ENCODE results near the gene BARHL1. TPM values are rescaled to one million over a fixed set of nuclear protein-coding genes. Genes with fewer than 3 reads are reported as not detected.

BARHL1 gene
- polyA plus RNA-seq, 1 donor from 2014 or later = not detected

GRCh38 chr9:132631280-132631679 is 48.9 kb downstream of the BARHL1 start:
- Histone ChIP-seq H3F3A (ENCODE audit: insufficient read depth, low read length, poor library complexity, severe bottlenecking) (no peaks in the 10 kb centered on the region), H3K4me3 (ENCODE audit: low read length) (peak overlapping the region; percentile 38), H3K27ac (ENCODE audit: low read length) (peak overlapping the region; percentile 50), H3K4me2 (ENCODE audit: low read length) (peak overlapping the region; percentile 6), H3K9me2 (ENCODE audit: insufficient read depth, low read length) (no peaks in the 10 kb centered on the region), H2AFZ (ENCODE audit: low read depth, low read length) (peak overlapping the region; percentile 19), H3K9me3 (ENCODE audit: low read length) (no peaks in the 10 kb centered on the region), H3K79me2 (replicated peaks; ENCODE audit: insufficient read depth, low read length) (no peaks in the 10 kb centered on the region), H3K27me3 (ENCODE audit: insufficient read depth, low read depth, low read length) (no peaks in the 10 kb centered on the region), H4K20me1 (ENCODE audit: insufficient read depth) (no peaks in the 10 kb centered on the region), H3K36me3 (ENCODE audit: insufficient read depth, low read length) (no peaks in the 10 kb centered on the region), H3K9ac (ENCODE audit: low read length) (peak overlapping the region; percentile 35)
- TF ChIP-seq EZH2 (IDR thresholded peaks at IDR 0.05; ENCODE audit: borderline replicate concordance, insufficient read depth, low read length, poor library complexity, severe bottlenecking) (no peak), POLR2AphosphoS5 (IDR thresholded peaks at IDR 0.05) (no peak), CTCF (IDR thresholded peaks at IDR 0.05; ENCODE audit: poor library complexity, severe bottlenecking) (no peak), MXI1 (conservative IDR thresholded peaks at IDR 0.05; ENCODE audit: poor library complexity, severe bottlenecking) (no peak), EP300 (conservative IDR thresholded peaks at IDR 0.05; ENCODE audit: poor library complexity, severe bottlenecking) (no peak), SMC3 (conservative IDR thresholded peaks at IDR 0.05; ENCODE audit: poor library complexity) (no peak), TAF1 (IDR thresholded peaks at IDR 0.05; ENCODE audit: low read depth) (no peak), RAD21 (conservative IDR thresholded peaks at IDR 0.05) (no peak)
- TF ChIP-seq, protein P1, sequence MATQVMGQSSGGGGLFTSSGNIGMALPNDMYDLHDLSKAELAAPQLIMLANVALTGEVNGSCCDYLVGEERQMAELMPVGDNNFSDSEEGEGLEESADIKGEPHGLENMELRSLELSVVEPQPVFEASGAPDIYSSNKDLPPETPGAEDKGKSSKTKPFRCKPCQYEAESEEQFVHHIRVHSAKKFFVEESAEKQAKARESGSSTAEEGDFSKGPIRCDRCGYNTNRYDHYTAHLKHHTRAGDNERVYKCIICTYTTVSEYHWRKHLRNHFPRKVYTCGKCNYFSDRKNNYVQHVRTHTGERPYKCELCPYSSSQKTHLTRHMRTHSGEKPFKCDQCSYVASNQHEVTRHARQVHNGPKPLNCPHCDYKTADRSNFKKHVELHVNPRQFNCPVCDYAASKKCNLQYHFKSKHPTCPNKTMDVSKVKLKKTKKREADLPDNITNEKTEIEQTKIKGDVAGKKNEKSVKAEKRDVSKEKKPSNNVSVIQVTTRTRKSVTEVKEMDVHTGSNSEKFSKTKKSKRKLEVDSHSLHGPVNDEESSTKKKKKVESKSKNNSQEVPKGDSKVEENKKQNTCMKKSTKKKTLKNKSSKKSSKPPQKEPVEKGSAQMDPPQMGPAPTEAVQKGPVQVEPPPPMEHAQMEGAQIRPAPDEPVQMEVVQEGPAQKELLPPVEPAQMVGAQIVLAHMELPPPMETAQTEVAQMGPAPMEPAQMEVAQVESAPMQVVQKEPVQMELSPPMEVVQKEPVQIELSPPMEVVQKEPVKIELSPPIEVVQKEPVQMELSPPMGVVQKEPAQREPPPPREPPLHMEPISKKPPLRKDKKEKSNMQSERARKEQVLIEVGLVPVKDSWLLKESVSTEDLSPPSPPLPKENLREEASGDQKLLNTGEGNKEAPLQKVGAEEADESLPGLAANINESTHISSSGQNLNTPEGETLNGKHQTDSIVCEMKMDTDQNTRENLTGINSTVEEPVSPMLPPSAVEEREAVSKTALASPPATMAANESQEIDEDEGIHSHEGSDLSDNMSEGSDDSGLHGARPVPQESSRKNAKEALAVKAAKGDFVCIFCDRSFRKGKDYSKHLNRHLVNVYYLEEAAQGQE (IDR thresholded peaks at IDR 0.05; ENCODE audit: borderline replicate concordance) = no peak

- peak overlapping the region; percentile 19 for H2AFZ ChIP-seq (ENCODE audit: low read depth, low read length)
- H3K9me2 ChIP-seq (ENCODE audit: insufficient read depth, low read length) = no peaks in the 10 kb centered on the region
These were observed 49.3 kb downstream of the BARHL1 start for GRCh38 chr9:132631685-132632084.

More at GRCh38 chr9:132631685-132632084, 49.3 kb downstream of the BARHL1 start:
- Histone ChIP-seq H3K4me3 (ENCODE audit: low read length) (peak overlapping the region; percentile 38), H3K9me3 (ENCODE audit: low read length) (no peaks in the 10 kb centered on the region), H3K36me3 (ENCODE audit: insufficient read depth, low read length) (no peaks in the 10 kb centered on the region), H3K27me3 (ENCODE audit: insufficient read depth, low read depth, low read length) (no peaks in the 10 kb centered on the region), H3K79me2 (replicated peaks; ENCODE audit: insufficient read depth, low read length) (no peaks in the 10 kb centered on the region), H3K9ac (ENCODE audit: low read length) (peak overlapping the region; percentile 35), H3K27ac (ENCODE audit: low read length) (peak overlapping the region; percentile 50), H3F3A (ENCODE audit: insufficient read depth, low read length, poor library complexity, severe bottlenecking) (no peaks in the 10 kb centered on the region), H4K20me1 (ENCODE audit: insufficient read depth) (no peaks in the 10 kb centered on the region), H3K4me2 (ENCODE audit: low read length) (peak overlapping the region; percentile 6)
- TF ChIP-seq MXI1 (conservative IDR thresholded peaks at IDR 0.05; ENCODE audit: poor library complexity, severe bottlenecking) (no peak), RAD21 (conservative IDR thresholded peaks at IDR 0.05) (no peak), SMC3 (conservative IDR thresholded peaks at IDR 0.05; ENCODE audit: poor library complexity) (no peak), POLR2AphosphoS5 (IDR thresholded peaks at IDR 0.05) (no peak), EZH2 (IDR thresholded peaks at IDR 0.05; ENCODE audit: borderline replicate concordance, insufficient read depth, low read length, poor library complexity, severe bottlenecking) (no peak)
- TF ChIP-seq, protein P1 (IDR thresholded peaks at IDR 0.05; ENCODE audit: borderline replicate concordance) = no peak

All from neural cell (in vitro differentiated cells).